Neural crest cell (in vitro differentiated cells): ENCODE measurements around the gene DDAH1. TPM values are rescaled to one million over a fixed set of nuclear protein-coding genes. Genes with fewer than 3 reads are reported as not detected.

Experiments used
- DNase-seq: peaks from one replicate; pipeline ENCODE4 v3.0.0; 2021; ENCODE audit warnings: low read depth, mixed read lengths, low spot score
- H3K27ac Mint-ChIP-seq: one replicate; pipeline ENCODE4 v1.8.0; 2021; ENCODE audit warnings: mild to moderate bottlenecking, mixed read lengths; ENCODE audit not compliant: unreplicated experiment
- H3K27me3 Mint-ChIP-seq: 2 replicates; pipeline ENCODE4 v1.8.0; 2021; ENCODE audit warnings: low read depth, mild to moderate bottlenecking, mixed read lengths
- H3K36me3 Mint-ChIP-seq: 2 replicates; pipeline ENCODE4 v1.8.0; 2021; ENCODE audit warnings: low read depth, mild to moderate bottlenecking, mixed read lengths
- H3K4me1 Mint-ChIP-seq: 2 replicates; pipeline ENCODE4 v1.8.0; 2021; ENCODE audit warnings: mixed read lengths
- H3K4me3 Mint-ChIP-seq: one replicate; pipeline ENCODE4 v1.8.0; 2021; ENCODE audit warnings: mild to moderate bottlenecking, mixed read lengths
- H3K9me3 Mint-ChIP-seq: 2 replicates; pipeline ENCODE4 v1.8.0; 2021; ENCODE audit warnings: mixed read lengths
- CTCF ChIP-seq: fragments of 200-600 bp; sonication (generic); conservative IDR thresholded peaks from 2 replicates; pipeline ENCODE4 v1.5.0; 2021; ENCODE audit warnings: antibody characterized with exemption, mild to moderate bottlenecking
- total RNA-seq: library from RNA; stranded (reverse); gene quantifications from 2 replicates; pipeline ENCODE4 v1.2.1, GENCODE V29; 2021

The DDAH1 gene
- total RNA-seq, 1 donor from 2014 or later = 22.3 TPM

GRCh38 chr1:85462931-85463649, 1.9 kb downstream of the DDAH1 start:
- Mint-ChIP-seq H3K4me3 (peak overlapping the region; percentile 76), H3K4me1 (peaks cover 24% of the 10 kb centered on the region), H3K9me3 (no peaks in the 10 kb centered on the region), H3K27me3 (peaks cover 7% of the 10 kb centered on the region), H3K27ac (no peak overlapping the region), H3K36me3 (no peaks in the 10 kb centered on the region)
- no peak for DNase-seq
- TF ChIP-seq CTCF = no peak

- TF ChIP-seq CTCF = no peak
- H3K36me3 Mint-ChIP-seq = no peaks in the 10 kb centered on the region
- no peaks in the 10 kb centered on the region for H3K9me3 Mint-ChIP-seq
- no peak overlapping the region for H3K27ac Mint-ChIP-seq
- H3K27me3 Mint-ChIP-seq = peaks cover 7% of the 10 kb centered on the region
- H3K4me3 Mint-ChIP-seq = no peak overlapping the region
- DNase-seq = no peak
- H3K4me1 Mint-ChIP-seq = peaks cover 24% of the 10 kb centered on the region
These were observed 3.6 kb downstream of the DDAH1 start for GRCh38 chr1:85461216-85461918.

GRCh38 chr1:85460555-85461088, 4.3 kb downstream of the DDAH1 start:
- no peak for DNase-seq
- Mint-ChIP-seq H3K4me3 (peak overlapping the region; percentile 11), H3K4me1 (peaks cover 22% of the 10 kb centered on the region), H3K9me3 (no peaks in the 10 kb centered on the region), H3K27ac (no peak overlapping the region), H3K36me3 (no peaks in the 10 kb centered on the region), H3K27me3 (peaks cover 5% of the 10 kb centered on the region)
- TF ChIP-seq CTCF = no peak

- no peak for DNase-seq
- no peak overlapping the region for H3K4me3 Mint-ChIP-seq
- H3K4me1 Mint-ChIP-seq = peaks cover 18% of the 10 kb centered on the region
- H3K36me3 Mint-ChIP-seq = no peaks in the 10 kb centered on the region
- H3K27me3 Mint-ChIP-seq = peaks cover 3% of the 10 kb centered on the region
- TF ChIP-seq CTCF = no peak
- no peak overlapping the region for H3K27ac Mint-ChIP-seq
- no peaks in the 10 kb centered on the region for H3K9me3 Mint-ChIP-seq
These were observed 5.7 kb downstream of the DDAH1 start for GRCh38 chr1:85459290-85459689.

- H3K9me3 Mint-ChIP-seq = no peaks in the 10 kb centered on the region
- H3K4me3 Mint-ChIP-seq = no peak overlapping the region
- TF ChIP-seq CTCF = no peak
- no peaks in the 10 kb centered on the region for H3K4me1 Mint-ChIP-seq
- no peak overlapping the region for H3K27ac Mint-ChIP-seq
- no peak for DNase-seq
- peaks cover 3% of the 10 kb centered on the region for H3K36me3 Mint-ChIP-seq
- H3K27me3 Mint-ChIP-seq = no peaks in the 10 kb centered on the region
These were observed 10.7 kb downstream of the DDAH1 start for GRCh38 chr1:85454214-85454613.
